Measurements from ENCODE around the gene HRAS.
"Not testable (repeated sequence)": the region's sequence is repeated elsewhere in the genome, so short reads cannot be mapped to it uniquely, and the experiment has no call there.

The HRAS gene

DNA sequence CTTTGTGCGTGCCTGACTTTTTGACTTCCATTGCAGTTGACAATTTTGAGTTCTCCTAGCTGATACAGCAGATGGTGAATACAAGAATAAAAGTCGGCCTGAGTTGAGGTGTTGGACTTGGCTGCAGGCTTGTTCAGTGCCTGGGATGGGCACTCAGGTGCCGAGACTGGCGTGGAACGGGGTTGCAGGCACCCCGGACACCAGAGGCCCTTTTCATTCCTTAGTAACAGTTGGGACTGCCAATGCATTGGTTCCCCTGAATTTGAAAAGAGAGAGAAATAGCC is 42.2 kb upstream of the HRAS start:
- peak overlapping the region; percentile 91 for H3K4me3 ChIP-seq (replicated peaks; ENCODE audit: low read depth, low read length)
- TF ChIP-seq, protein P1, sequence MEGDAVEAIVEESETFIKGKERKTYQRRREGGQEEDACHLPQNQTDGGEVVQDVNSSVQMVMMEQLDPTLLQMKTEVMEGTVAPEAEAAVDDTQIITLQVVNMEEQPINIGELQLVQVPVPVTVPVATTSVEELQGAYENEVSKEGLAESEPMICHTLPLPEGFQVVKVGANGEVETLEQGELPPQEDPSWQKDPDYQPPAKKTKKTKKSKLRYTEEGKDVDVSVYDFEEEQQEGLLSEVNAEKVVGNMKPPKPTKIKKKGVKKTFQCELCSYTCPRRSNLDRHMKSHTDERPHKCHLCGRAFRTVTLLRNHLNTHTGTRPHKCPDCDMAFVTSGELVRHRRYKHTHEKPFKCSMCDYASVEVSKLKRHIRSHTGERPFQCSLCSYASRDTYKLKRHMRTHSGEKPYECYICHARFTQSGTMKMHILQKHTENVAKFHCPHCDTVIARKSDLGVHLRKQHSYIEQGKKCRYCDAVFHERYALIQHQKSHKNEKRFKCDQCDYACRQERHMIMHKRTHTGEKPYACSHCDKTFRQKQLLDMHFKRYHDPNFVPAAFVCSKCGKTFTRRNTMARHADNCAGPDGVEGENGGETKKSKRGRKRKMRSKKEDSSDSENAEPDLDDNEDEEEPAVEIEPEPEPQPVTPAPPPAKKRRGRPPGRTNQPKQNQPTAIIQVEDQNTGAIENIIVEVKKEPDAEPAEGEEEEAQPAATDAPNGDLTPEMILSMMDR (IDR thresholded peaks at IDR 0.05; ENCODE audit: low read length, missing control alignments): no peak
- no peak for DNase-seq (ENCODE audit: low read depth)

DNA sequence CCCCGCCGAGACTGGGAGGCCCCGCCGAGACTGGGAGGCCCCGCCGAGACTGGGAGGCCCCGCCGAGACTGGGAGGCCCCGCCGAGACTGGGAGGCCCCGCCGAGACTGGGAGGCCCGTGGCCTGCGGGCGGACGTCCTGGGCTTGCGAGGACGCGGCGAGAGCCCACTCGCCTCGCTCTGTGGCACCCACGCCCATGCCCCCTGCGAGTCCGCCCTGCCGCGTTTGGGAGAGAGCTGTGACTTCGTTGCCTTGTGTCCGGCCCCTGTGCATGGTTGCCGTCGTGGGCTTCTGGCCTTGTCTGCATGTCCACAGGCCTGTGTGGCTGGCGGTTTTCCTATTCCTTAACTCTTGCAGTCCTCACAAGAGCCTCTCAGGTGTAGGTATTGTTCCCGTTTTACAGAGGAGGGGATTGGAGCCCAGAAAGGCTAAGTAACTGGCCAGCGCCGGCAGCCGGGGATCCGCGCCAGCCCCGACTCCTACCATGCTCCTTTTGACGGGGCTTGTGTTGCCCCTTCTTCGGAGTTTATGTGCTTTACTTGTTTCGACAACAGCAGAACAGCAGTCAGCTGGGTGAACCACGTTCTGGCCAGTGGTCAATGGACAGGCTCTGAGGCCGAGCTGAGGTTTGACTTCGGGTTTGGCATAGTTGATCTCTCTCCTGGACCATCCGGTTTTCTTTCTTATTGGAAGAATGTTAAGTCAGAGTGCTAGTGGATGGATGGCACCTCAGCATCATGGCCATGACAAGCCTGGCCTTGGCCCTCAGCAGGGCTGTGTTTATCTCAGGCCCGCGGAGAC is 41.6 kb upstream of the HRAS start:
- DNase-seq (ENCODE audit: low read depth): peak; percentile 11
- TF ChIP-seq, protein P1 (IDR thresholded peaks at IDR 0.05; ENCODE audit: low read length, missing control alignments): no peak
- H3K4me3 ChIP-seq (replicated peaks; ENCODE audit: low read depth, low read length): peak overlapping the region; percentile 91

DNA sequence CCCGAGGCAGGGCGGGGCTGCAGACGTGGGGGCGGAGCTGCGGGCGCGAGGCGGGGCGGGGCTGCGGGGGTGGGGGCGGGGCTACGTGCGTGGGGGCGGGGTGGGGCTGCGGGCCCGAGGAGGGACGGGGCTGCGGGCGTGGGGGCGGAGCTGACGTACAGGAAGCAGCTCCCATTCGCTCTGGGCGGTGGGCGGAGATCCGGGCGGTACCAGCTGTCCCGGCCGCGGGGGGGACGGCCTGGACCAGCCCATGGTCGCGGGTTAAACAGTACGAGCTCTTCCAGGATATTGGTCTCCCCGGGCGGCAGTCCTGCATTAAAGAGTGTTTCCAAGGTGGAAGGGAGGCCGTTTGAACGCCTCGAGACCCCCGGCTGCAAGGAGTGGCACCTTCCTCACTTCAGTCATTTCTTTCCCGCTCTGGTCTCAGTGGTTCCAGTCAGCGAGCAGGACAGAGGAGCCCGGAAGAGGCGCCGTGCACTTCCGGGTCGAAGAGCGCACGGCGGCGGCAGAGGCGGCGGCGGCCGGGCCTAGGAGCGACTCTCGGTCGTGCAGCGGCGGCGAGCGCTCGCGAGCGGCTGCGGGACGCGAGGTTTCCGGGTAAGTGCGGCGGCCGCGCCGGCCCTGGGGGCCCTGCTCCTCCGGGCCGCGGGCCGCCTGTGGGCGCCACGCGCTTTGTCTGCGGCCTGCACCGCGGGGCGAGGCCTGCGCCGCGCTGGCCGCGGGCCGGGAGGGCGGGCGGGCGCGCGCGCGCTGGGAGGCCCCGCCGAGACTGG is 40.8 kb upstream of the HRAS start, which contains the start of gene PHRF1:
Gene PHRF1, plus strand, starts transcription at position 475 of the 773 bp plus-strand sequence. CDS start 5,043 bp downstream, outside the sequence.
- peak; percentile 96 for DNase-seq (ENCODE audit: low read depth)
- H3K4me3 ChIP-seq (replicated peaks; ENCODE audit: low read depth, low read length): peak within 1 kb of the TSS; percentile 91
- TF ChIP-seq, protein P1 (IDR thresholded peaks at IDR 0.05; ENCODE audit: low read length, missing control alignments): no peak

DNA sequence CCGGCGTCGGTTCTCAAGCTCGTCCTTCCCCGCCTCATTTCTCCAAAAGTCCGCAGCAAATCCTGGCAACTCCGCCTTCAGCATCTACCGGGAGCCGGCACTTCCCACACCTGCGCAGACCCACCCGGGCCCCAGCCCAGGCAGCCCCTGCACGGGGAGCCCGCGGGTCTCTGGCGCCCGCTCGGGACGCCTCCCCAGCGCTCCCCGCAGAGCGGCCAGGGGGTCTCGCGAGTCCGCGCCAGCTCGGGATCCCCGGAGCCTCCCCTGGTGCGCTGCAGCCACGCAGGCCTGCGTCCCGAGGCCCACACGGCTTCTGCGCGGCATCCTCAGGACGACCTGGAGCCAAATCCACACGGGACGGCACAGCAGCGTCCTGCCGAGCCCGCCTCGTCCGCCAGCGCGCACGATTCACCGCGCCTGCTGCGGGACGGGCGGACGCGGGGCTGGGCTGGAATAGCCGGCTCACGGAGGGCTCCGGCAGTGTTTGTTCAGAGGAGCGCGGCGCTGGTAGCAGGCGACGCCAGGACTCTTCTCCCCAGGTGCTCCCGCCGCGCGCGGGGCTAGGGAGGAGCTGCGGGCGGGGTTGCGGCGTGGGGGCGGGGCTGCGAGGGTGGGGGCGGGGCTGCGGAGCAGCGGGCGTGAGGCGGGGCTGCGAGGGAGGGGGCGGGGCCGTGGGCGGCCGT is 40.1 kb upstream of the HRAS start:
- DNase-seq (ENCODE audit: low read depth): peak; percentile 10
- TF ChIP-seq, protein P1 (IDR thresholded peaks at IDR 0.05; ENCODE audit: low read length, missing control alignments): no peak
- peak overlapping the region; percentile 61 for H3K4me3 ChIP-seq (replicated peaks; ENCODE audit: low read depth, low read length)

DNA sequence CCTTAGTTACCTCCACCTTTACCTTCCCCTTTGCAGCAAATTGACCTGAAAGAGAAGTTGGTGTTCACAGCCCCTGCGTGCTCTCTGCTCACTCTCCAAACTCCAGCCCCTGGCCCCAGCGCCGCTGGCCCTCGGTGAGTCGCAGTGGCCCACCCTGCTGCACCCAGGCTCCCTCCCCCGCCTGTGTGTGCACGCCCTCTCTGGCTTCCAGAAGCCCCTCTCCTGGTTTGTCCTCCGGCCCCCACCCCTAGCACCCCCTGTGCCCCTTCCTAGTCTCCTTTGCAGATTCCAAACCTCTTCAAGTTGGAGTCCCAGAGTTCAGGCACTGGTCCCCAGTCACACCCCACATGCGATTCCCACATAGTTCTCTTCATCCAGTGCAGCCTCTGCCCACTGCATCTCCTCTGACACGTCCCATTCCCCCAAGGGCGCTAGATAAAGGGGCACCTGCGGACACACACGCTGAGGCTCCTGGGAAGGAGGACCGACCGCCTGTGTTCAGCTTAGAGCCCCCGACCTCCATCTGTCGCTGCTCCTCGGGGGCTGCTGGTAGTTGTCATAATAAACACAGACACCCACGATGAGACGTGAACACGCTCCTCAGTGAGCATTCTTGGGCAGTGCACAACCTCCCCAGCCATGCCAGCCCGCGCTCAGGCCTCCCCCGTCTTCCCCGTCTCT is 39.4 kb upstream of the HRAS start:
- peak overlapping the region; percentile 61 for H3K4me3 ChIP-seq (replicated peaks; ENCODE audit: low read depth, low read length)
- TF ChIP-seq, protein P1 (IDR thresholded peaks at IDR 0.05; ENCODE audit: low read length, missing control alignments): no peak
- DNase-seq (ENCODE audit: low read depth): no peak

DNA sequence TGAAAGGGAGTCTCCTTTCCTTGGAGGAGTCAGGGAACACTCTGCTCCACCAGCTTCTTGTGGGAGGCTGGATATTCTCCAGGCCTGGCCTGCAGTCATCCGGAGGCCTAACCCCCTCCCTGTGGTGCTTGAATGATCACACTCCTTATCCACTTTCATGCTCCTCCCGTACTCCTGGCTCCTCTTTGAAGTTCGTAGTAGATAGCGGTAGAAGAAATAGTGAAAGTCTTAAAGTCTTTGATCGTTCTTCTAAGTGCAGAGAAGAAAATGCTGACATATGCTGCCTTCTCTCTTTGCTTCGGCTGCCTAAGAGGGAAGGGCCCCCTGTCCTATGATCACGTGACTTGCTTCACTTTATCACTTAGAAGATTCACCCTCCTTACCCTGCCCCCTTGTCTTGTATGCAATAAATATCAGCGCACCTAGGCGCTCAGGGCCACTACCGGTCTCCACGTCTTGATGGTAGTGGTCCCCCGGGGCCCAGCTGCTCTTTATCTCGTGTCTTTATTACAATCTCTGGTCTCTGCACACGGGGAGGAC is 38.7 kb upstream of the HRAS start:
- not testable (repeated sequence) for H3K4me3 ChIP-seq (replicated peaks; ENCODE audit: low read depth, low read length); DNase-seq (ENCODE audit: low read depth)
